KBM-7 (cell line): ENCODE data around the gene PCED1A.

Experiments
- DNase-seq: peaks from one replicate; pipeline ENCODE4 v3.0.0-alpha.2; 2015
- in situ Hi-C: fragments of 300-500 bp; cut with MboI; formaldehyde crosslinking; loops from 2 replicates; pipeline ENCODE4 v1.14.3; 2020; ENCODE audit warnings: low sequenced_read_pairs, low pct_unique_long_range_greater_than_20kb, mixed read lengths

The PCED1A gene

DNA sequence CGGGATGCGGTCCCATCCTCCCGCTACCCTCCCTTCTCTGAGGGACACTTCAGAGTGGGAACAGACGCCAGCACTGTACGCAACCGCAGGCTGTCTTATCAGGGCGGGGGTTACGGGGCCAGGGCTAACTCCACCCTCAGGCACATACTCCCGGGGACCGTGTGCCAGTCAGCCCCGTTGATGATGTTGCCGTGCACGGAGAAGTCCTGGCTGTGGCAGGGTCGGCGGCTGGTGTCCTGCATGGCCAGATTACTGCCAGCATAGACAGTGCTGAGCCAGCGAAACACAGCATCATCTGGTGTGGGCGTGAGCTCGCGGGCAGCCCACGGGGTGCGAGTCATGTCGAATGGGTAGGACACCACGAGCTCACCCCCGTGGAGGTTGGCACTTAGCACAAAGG lies 45.0 kb downstream of the PCED1A start:
- DNase-seq = no peak
- in situ Hi-C loops = no loop called here

DNA sequence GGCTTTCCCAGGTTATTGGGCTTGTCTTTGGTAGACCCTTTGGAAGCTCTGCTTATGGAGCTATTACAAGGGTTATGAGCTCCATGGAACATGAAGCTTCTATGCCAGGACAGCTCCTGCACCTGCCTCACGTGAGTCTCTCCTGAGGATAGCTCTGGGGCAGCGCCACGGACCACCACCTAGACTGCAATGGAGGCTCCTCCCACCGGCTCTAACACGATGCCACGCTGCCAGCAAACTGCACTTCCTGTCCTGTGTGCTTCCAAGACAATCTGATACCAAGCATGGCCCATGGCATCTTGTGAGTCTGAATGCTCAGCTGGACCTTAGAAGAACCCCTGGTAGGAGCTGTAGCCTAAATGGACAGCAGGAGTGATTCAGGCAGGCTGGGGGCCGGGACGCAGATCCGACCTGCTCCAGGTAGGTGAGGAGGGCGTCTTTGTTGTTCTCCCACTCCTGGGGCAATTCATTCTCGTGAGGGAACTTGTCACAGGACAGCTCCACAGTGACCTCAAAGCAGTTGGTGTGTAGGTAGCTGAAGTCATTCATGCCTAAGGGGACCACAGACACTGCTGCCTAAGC lies 45.5 kb downstream of the PCED1A start:
- no peak for DNase-seq
- in situ Hi-C loops = no loop called here

DNA sequence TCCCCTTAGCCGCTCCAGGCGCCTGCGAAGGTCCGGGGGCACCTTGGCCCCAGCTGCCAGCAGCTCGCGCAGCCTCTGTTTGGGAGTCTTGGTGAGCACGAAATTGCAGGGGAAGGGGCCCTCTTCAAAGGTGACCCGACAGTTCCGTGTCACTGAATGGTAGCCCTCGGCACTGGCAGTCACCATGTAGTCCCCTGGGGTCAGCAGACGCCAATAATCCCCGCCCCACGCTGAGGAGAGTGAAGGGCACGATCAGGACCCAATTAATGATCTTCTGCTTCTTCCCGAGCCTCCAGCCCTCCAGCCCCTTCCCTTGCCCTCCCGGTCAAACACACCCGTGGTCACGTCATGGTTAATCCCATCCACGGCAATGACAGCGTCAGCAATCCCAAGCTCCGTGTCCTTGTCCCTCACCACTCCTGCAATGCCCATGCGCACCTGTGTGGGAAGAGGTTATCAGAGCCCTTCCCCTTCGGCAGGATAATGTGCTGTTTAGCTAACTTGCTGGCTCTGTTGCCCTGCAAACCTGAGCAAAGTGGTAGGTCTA lies 46.2 kb downstream of the PCED1A start:
- in situ Hi-C loops = no loop called here
- no peak for DNase-seq

DNA sequence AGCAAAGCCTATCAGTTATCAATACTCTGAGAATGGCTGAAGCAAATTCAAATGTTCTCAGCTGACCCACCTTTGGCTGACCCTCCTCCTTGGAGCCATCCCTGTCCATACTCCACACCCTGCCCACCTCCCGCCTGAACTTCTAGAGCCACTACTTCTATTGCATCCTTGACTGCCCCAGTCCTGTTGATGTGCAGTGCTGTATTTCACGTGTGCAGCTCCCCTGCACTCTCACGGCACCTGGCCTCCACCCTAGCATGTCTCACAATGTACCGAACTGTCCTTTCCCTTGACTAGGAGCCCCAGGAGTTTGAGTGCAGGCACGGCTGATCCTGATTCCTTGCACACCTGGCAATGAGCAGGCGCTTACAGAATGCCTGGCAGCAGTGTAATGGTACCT lies 47.0 kb downstream of the PCED1A start:
- in situ Hi-C loops = no loop called here
- no peak for DNase-seq
